SIG-M5 treated with dmso at 0.1 percent for 504 hours (cell line): Measurements from ENCODE around the gene MAL.
A peak's percentile ranks its signal among the peaks of the same experiment; 100 is the strongest.

Experiments used
- DNase-seq: peaks from one replicate; lab custom pipeline; 2025; ENCODE audit not compliant: unreplicated experiment; lab: John Stamatoyannopoulos, UW

MAL gene

DNA sequence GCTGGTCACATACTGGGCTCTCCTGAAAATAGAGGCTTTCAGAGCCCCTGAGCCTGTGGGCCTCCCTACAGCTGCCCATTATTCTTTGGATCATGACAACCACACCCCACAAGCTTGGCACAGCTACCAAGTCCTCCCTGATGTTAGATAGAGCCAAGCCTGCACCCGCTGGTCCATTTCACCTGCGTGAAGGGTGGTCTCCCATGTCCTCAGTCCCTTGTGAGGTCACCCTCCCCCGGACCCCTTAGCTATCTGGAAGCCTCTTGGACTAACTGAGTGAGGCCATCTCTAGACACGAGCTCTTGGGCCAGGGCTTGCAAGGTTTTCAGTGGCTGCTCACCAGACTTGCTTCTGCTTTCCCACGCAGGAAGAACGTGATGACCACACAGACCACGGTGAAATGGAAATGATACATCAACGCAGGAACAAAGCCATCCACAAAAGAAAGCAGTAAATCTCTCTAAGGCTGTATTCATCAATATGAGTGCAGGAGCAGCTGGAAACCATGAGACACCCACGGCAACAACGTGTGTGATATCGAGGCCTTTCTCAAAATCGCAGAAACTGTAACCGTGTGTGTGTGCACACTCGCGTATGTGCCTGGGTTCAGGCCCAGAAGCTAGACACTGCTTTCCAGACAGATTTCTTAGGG lies 10.1 kb upstream of the MAL start:
- DNase-seq = no peak

DNA sequence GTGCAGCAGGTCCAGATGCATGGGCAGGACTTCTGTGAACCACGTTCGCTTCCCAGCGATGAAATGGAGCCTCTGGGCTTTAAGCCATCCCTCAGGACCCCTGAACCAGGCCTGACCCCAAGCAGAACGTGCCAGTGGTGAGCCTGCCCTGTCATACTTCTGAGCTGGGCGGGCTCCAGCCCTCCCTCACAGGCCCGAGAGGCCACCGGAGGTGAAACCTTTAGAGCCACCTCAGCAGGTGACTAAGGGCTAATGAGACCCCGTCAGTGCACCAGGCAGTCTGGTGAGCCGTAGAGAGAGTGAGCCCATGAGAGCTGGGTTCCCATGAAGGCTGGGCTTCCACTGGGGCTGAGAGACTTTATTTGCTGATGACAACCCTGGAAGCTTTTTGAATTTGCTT lies 8.9 kb upstream of the MAL start:
- DNase-seq = no peak

DNA sequence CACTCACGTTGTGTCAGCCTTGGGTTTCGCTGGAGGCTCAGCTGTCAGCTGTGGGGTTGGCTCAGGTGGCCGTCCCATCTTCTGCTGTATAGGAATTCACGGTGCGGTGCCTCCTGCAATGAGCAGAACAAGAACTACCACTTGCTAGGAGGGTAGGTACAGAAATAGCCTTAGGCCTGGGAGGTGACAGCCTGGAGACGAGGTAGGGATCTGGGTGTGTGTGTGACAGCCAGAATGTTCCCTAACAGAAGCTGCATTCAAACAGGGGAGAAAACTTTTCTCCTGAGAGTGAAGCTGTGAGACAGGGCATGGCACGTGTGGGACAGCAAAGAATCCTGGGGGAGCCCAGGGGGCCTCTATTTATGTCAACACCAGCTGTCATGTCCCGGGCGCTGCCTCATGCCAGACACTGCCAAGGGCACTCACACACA lies 8.4 kb upstream of the MAL start:
- DNase-seq = peak; percentile 21

DNA sequence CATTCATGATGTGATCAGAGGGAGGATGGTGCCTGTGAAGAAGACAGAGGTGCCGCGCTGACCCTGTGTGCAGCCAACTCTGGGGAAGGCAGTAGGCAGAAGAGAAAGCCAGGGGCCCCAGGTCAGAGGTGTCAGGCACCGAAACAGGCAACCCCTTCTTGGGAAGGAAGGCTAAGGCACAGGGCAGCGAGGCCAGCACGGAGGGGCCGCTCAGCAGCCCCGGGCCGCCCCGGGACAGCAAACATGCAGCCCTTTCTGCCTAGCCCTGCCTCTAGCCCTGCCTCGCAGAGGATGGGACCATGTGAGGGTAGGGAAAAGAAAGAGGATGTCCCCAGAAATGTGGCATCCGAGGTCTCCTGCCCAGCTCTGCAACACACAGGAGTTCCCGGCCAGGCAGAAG lies 7.7 kb upstream of the MAL start:
- DNase-seq = no peak

DNA sequence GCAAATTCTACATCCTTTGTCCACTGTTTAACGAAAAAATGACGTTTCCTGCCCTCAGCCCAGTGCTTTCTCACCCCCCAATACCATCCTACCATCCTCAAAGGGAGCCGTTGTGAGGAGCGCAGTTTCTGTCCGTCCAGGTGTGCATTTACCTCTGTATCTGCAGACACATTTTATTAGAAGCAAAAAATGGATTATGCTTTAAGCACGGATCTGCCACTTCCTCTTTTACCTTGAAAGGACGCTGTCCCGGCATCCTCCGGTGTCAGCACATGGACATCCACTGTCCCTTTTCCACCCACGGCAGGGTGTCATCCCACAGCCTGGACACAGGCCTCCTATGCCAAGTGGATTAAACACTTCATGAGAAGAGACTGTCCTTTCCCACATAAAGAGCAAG lies 7.2 kb upstream of the MAL start:
- DNase-seq = no peak

DNA sequence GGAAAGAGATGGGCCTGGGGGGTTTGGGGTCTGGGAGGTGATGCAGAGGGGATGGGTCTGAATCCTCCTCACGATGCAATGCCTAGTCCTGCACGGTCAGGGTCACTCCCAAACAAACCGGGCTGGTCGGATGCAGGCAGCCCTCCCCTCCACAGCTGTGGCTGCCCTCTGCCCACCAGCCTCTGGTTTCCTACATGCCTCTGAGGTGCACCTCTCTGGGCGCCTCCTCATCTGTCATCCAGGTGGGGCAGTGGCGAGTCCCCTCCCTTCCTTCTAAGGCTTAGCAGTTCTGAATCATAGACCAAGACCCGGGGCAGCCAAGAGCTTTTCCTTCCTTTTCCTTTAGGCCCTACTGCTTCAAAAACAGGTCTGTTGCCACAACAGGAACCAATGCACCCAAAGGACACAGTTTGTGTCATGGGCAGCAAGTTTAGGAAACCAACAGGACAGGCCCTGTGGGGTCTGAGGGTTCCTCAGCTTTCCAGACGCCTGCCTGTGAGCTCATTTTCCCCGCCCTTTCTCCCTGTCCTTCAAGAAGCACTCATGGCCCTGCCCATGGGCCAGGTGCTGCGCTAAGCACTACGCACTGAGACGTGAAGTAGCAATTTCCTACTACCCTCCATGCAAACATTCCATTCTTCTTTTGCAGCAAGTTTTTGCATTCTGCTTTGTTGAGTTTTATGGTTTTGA lies 6.5 kb upstream of the MAL start:
- no peak for DNase-seq

DNA sequence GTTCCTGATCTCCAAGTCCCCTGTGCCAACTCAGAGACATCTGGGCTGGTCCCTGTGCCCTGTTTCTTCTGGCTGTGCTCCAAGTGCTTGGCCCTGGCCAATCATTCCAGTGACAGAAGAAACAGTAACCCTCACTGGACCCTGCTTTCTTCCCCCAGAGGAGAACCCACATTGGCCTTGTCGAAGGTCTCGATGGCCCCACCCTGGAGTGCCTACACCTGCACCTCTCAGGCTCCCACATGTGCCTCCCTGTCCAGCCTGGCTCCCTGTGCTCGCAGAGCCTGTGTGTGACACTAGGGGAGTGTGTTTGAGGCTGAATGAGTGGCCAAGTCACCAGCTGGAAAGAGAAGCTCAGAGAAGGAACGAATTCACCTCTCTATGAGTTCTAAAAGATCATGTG lies 5.9 kb upstream of the MAL start:
- no peak for DNase-seq

DNA sequence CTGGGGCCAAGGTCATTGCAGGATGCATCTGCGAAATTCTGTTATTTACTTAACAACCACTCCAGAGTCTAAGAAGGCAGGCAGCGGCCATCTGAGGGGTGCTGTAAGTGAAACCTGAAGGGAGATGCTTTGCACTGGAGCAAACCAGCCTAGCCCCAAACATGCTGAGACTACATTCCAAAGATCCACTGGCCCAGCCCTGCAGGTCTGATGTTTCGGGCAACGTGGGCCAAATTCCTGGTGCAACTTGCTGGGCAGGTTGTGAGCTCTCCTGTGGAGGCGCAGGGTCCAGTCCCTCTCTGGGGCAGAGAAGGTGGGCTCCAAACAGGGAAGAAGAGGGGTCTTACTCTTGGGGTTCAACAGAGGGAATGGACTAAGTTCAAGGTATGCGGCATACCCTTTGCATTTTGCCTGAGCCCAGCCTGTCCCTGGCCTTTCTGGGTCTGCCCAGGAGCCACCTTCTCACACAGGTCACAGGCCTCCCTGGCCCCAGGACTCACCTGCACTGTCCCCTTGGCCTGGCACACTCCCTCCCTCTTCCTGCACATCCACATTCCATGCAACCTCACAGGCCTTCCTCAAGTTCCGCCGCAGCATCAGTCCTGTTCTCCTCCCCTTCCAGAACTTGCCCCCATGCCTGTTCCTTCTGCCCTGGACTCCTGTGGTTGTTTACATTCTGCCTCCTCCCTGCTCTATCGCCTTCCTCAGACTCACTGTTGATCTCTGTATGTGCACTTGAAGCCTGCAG lies 5.1 kb upstream of the MAL start:
- DNase-seq = peak; percentile 36

DNA sequence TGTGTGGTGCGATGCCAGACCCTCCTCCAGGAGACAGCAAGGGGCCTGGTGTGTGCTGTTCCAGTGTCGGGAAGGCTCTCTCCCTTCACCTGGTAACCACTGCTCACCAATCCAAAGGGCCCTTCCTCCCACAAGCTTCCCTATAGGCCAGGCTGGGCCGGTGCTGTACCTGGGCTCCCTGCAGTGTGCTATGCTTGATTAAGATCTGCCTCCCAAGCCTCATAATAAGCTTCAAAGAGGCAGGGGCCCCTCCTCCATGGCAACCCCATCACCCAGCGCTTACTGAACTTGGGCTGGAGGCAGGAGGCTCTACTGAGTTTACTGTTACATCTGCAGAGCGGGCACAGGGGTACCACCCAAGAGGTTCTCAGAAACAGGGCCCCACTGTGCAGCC lies 4.5 kb upstream of the MAL start:
- DNase-seq = no peak

DNA sequence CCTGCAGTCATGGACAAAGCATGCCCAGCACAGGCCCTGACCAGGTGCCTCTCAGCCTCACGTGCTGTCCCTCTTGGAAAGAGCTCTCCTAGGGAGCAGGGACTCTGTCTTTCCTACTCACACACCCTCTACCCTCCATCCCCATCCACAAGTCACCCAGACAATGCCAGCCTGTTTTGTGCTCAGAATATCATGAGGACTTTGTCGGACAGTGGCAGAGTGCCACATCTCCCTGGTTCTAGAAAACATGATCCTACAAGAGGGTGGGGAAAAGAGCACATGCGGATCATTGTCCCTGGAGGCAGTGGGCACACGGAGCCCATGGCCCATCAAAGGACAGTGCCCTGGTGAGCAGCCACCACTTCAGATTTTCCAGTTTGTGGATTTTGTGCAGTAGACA lies 3.7 kb upstream of the MAL start:
- DNase-seq = no peak

DNA sequence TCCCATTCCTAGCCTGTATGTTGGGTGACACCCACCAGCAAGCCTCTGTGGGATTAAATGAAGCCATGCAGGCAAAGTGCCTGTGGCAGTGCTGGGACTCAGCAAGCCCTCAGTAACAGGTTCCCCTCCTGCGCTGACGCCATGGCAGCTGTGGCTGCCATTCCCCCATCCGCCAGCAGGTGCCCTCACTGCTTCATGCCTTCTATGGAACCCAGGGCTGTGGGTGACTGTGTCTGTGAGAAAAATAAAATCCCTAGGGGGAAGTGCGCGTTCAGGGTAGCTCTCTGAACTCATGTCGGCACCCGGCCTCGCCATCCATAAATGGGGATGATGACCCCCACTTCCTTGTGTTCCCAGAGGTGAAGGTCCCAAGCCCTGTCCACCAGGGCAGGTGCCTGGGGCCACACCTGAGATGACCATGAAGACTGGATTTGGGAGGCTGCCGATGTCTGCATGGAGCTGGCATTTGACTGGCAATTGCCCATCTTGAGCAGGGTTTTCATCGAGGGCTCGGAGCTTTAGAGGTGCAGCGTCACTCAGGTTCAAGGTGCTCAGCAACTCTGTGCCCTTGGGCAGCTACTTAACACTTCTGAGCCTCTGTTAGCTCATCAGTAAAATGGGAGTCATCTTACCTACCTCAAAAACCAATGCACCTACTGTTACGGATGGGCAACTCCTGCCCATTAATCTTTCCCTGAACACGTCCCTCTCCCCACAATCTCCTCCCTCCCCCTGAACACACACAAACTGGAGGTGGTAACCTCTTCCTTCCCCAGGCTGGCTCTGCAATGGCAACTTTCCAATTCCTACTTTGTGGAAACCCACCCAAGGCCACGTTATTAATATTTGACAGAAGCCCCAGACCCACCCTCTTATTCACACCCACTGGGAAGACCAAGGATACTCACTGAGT lies 2.9 kb upstream of the MAL start:
- peak; percentile 71 for DNase-seq

DNA sequence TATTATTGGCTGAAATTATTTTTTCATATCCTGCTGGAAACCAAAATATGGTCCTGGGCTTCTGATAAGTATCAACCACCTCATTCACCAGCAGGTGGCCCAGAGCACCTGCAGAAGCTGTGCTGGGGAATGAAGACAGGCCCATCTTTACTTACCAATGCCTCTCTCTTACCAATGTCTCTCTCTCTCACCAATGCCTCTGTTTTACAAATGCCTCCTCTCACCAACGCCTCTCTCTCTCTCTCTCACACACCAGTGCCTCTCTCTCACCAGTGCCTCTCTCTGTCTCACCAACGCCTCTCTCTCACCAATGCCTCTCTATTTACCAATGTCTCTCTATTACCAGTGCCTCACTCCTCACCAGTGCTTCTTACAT lies 2.3 kb upstream of the MAL start:
- peak; percentile 15 for DNase-seq

DNA sequence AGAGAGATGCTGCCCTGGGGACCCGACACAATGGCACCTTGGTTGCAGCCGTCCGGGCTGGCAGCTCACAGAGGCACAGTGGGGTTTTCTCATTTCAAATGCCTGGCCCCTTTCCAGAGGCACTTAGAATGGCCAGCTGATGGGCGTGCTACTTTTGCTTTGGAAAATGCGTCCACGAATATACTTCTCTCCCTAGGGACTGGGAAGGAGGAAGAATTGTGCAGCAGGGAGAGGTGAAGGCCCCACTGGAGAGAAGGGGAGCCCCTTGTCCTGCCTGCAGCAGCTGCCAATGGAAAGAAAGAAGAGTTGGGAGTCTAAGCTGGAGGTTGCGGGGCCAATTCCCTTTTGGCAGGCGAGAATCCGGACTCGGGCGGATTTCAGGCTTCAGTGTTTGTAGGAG lies 1.1 kb upstream of the MAL start:
- no peak for DNase-seq

DNA sequence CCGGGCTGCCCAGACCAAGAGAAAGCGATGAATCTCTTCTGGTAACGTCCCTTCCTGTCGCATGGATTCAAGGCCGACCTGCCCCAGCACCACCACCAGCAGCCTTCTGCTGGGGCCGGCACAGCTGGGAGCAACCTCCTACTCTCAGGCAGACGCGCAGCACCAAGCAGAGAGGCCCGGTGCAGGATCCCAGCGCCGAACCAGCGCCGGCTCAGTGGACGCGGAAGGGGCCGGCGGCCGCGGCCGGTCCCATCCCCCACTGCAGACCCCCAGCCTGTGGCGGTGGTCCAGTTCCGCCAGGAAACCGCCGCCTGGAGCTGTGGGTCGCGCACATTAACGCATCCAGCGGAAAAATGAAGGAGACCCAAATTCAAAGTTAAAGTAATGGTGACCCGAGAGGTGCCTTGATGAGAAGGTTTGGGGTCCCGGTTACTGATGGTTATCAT lies 525 bp upstream of the MAL start:
- no peak for DNase-seq

DNA sequence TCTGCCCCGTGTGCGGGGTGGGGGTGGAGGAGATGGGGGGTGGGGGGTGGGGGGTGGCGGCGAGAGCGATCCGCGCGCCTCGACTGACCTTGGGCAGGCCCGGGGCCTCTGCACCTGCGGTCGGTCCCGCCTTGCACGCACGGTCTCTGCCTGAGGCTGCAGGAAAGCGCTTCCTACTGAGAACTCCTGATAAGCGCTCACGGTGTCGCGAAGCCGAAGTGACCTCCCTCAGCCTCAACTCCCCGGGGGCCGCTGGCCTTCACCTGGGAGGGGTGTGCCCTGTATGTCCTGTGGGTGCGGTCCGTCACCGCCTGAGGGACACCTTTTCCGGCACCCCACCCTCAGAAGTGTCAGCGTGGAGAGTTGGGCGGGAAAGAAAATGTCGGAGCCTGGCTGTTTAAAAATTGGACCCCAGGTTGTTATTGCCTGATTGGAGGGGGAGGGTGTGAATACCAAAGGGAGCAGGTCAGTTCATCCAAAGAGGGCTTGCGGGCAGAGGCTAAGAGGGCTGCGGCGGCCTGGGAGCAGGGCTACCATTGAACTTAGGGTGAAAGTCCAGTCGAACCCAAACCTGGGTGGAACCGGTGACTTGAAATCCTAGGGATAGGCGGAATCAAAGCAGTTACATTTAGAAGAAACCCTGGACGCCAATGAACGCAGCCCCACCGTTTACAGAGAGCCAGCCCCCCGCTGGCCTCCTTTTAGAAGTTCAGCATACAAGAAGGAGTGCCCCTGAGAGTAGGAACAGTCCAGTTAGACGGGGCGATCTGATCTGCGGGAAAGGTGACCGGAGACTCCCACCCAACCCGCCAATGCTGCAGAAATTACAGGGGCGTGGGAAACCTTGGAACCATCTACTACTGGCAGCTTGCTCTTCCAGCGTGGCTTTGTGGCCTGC lies 1.2 kb downstream of the MAL start:
- no peak for DNase-seq

DNA sequence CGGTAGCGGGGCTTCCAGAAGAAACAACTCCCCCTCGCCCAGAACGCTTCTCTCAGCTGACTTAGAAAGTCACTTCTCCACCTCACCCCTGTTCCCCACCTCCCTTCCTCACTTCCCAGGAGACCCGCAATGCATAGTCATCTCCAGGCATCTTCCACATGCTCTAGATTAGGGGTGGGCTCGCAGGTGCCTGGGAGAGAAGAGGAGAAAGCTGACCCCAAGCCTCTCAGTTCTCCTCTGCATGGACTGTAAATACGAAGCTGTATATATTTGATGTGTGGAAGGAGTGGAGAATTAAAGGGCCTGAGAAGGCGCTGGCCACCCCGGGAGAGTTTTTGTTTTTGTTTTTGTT lies 1.8 kb downstream of the MAL start:
- no peak for DNase-seq

DNA sequence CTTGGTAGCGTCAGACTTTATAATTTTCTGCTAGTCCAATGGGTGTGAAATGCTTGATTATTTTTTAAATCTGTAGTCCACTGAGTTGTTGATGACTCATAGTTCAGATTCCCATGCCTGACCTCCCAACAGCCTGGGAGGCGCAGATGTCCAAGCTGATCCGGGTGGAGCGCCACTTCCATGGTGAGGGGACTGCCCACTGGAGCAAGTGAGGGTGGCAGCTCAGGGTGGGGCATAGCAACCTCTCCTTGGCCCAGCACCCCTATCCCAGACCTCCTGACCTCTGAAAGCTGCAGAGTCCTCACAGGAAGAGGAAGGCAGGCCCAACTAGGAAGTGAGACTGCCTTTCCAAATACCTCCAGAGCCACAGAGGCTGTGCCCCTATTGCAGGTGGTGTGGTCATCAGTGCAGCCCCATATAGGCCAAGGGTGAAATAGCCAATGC lies 4.4 kb downstream of the MAL start:
- DNase-seq = no peak

DNA sequence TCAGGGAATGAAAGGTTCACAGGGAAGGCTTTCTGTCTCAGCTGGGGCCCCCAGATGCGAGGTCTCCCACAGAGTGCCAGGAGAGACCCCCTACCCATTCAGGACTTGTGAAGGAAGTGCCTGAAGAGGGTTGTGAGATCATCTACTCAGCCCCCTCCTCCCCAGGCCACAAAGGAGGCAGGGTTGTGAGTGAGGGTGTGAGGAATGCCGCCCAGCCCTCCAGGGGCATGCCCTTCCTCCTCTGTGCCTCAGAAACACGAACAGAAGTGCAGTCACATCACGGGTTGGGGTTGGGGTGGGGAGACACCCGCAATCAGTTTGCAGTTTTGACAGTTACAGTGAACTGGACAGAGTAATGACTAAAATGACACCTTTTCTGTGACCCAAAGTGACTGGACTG lies 5.0 kb downstream of the MAL start:
- DNase-seq = no peak

DNA sequence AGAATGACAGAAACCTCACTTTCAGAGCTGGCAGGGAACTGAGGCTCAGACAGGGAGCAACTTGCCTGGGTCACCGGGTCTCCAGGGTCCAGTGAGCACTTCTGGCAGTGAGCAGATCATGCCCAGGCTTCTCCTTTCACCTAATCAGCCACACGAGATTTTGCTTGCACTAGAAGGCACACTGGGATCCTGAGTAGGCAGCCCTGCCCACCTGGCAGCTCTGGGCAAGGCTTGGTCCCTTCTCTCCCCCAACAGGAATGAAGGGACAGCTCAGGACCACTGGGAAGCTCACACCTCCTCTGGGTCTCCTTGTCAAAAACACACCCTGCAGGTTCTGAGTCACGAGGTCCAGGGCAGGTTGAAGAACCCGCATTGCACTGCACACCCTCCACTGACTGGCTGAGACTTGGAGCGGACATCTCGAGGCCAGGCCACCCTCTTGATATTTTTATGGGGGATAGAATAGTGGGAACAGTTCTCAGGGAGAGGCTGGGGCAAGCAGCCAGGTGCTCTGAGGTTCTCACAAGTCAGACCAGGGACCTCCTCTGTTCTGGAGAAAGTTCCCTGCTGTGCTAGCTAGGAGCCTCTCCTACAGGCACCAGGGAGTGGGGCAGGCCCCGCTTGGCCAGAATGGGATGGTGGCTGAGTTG lies 5.7 kb downstream of the MAL start:
- no peak for DNase-seq

DNA sequence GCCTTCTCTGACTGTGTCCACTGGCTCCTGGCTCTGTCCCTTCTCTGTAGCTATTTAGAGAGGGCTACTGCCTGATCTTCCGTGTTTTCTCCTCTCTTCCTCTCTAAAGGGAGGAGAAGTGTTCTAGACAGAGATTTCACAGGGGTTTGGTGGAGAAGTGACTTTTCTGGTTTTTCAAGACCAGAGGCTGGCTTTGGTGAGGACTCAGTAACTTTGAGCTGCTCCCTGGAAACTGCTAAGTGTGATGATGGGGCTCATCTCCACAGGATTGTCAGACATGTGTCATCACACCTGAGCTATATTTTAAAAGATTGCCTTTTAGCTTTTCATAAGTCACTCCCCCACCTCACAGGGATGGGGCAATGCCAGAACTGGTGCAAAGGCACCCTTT lies 6.2 kb downstream of the MAL start:
- peak; percentile 13 for DNase-seq
